ENCODE measurements around the gene EPAS1.

GRCh38 chr2:46381871-46382270 lies 84.7 kb downstream of the EPAS1 start:
- TF ChIP-seq POLR2AphosphoS5 (IDR thresholded peaks at IDR 0.05) (no peak), CTCF (IDR thresholded peaks at IDR 0.05) (no peak)

Data from transverse colon (tissue), 4 donors.